ENCODE results near the gene GJE1. TPM values are rescaled to one million over a fixed set of nuclear protein-coding genes. Genes with fewer than 3 reads are reported as not detected.
"Not testable (repeated sequence)": the region's sequence is repeated elsewhere in the genome, so short reads cannot be mapped to it uniquely, and the experiment has no call there.

Gene GJE1
- total RNA-seq, 2 donors from 2014 or later = not detected

GRCh38 chr6:142155895-142156757, 23.4 kb downstream of the GJE1 start:
- ATAC-seq = peak in 1 of 2 donors; percentile 47
- intact Hi-C loops (cut with DNase I) = loop anchor here in 1 of 2 donors (10.0 kb wide), 1 partner anchor 49 kb away; no protein-coding TSS in a partner anchor
- DNase-seq = no peak

GRCh38 chr6:142156758-142157068, 24.0 kb downstream of the GJE1 start:
- DNase-seq, ATAC-seq: not testable (repeated sequence)
- intact Hi-C loops (cut with DNase I) = loop anchor here in 1 of 2 donors (10.0 kb wide), 1 partner anchor 48 kb away; no protein-coding TSS in a partner anchor

GRCh38 chr6:142162780-142163179, 30.1 kb downstream of the GJE1 start:
- DNase-seq (no peak), ATAC-seq (no peak)
- intact Hi-C loops (cut with DNase I) = no loop called here

- intact Hi-C loops (cut with DNase I) = no loop called here
- ATAC-seq = no peak
- DNase-seq = no peak
Observed at GRCh38 chr6:142165227-142165626, 32.5 kb downstream of the GJE1 start.

GRCh38 chr6:142167071-142167470, 34.3 kb downstream of the GJE1 start:
- no peak for DNase-seq
- ATAC-seq = no peak
- intact Hi-C loops (cut with DNase I) = no loop called here

- ATAC-seq = no peak
- no peak for DNase-seq
- intact Hi-C loops (cut with DNase I) = no loop called here
Observed at GRCh38 chr6:142167486-142167885, 34.8 kb downstream of the GJE1 start.

- ATAC-seq = no peak
- intact Hi-C loops (cut with DNase I) = no loop called here
- DNase-seq = no peak
Observed at GRCh38 chr6:142171351-142171750, 38.6 kb downstream of the GJE1 start.

GRCh38 chr6:142172758-142173157, 40.0 kb downstream of the GJE1 start:
- ATAC-seq (no peak), DNase-seq (no peak)
- intact Hi-C loops (cut with DNase I) = no loop called here

GRCh38 chr6:142173980-142174379, 41.3 kb downstream of the GJE1 start:
- DNase-seq = no peak
- intact Hi-C loops (cut with DNase I) = no loop called here
- ATAC-seq = no peak

GRCh38 chr6:142174703-142175102, 42.0 kb downstream of the GJE1 start:
- intact Hi-C loops (cut with DNase I) = no loop called here
- ATAC-seq (no peak), DNase-seq (no peak)

- DNase-seq = no peak
- ATAC-seq = no peak
- intact Hi-C loops (cut with DNase I) = no loop called here
Observed at GRCh38 chr6:142178129-142178528, 45.4 kb downstream of the GJE1 start.

- intact Hi-C loops (cut with DNase I) = no loop called here
- DNase-seq = no peak
- no peak for ATAC-seq
Observed at GRCh38 chr6:142182004-142182403, 49.3 kb downstream of the GJE1 start.

GRCh38 chr6:142183351-142183750, 50.6 kb downstream of the GJE1 start:
- ATAC-seq = no peak
- intact Hi-C loops (cut with DNase I) = no loop called here
- no peak for DNase-seq

- intact Hi-C loops (cut with DNase I) = no loop called here
Observed at GRCh38 chr6:142184307-142184706, 51.6 kb downstream of the GJE1 start.

More at GRCh38 chr6:142184307-142184706, 51.6 kb downstream of the GJE1 start:
- no peak for DNase-seq
- ATAC-seq = no peak

Other genes with a start within 250 kb of the GJE1 start
- gene NMBR, start 14.2 kb downstream of the GJE1 start, total RNA-seq = not detected
- 10 to 100 TPM; 26.9 to 27.4 TPM for gene VTA1, start 14.3 kb downstream of the GJE1 start, total RNA-seq
- gene ADGRG6, start 169.1 kb downstream of the GJE1 start, total RNA-seq = 10 to 100 TPM in 1 of 2 donors, 1 to 10 TPM in 1; 5.7 to 13.4 TPM

Measured in left cardiac atrium (tissue), 4 donors.